Choroid plexus epithelial cell (primary cell): ENCODE data around the gene SMC4.

Experiments used
- DNase-seq: peaks from one replicate; pipeline ENCODE4 v3.0.0-alpha.2; 2010; ENCODE audit warnings: low read depth
- H3K4me3 ChIP-seq: 2 replicates; pipeline ENCODE4 v1.5.1; 2011; ENCODE audit warnings: low read depth, mild to moderate bottlenecking, control low read depth, low read length, moderate library complexity
- CTCF ChIP-seq: conservative IDR thresholded peaks from 2 replicates; pipeline ENCODE4 v1.5.1; 2011; ENCODE audit warnings: low read depth, mild to moderate bottlenecking, control low read depth, inconsistent platforms, low read length, moderate library complexity

SMC4 gene

GRCh38 chr3:160427832-160428424 is 28.5 kb downstream of the SMC4 start:
- DNase-seq = no peak
- H3K4me3 ChIP-seq = no peak overlapping the region
- no peak for TF ChIP-seq CTCF

DNA sequence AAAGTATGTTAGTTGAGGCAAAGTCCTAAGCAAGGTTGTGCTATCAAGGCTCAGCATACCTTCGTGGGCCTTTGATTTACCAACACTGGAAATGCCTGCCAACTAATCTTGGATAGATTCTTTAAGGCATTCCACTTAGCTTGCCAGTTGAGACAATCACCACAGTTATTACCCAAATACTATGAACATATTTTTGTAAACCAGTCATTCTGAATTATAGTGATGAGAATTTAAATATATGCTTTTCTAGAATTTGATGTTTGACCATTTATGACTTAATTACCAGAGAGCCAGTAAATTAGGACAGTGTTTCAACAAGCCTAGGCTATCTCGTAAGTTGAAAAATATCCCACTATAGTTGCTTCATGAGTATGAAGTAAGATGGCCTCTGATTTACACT is 34.6 kb downstream of the SMC4 start:
- peak; percentile 53 for DNase-seq
- no peak for TF ChIP-seq CTCF

GRCh38 chr3:160435095-160435494 is 35.6 kb downstream of the SMC4 start:
- no peak for DNase-seq
- H3K4me3 ChIP-seq = no peak overlapping the region
- TF ChIP-seq CTCF = no peak

More for the DNA sequence above, 34.6 kb downstream of the SMC4 start:
- no peak overlapping the region for H3K4me3 ChIP-seq

DNA sequence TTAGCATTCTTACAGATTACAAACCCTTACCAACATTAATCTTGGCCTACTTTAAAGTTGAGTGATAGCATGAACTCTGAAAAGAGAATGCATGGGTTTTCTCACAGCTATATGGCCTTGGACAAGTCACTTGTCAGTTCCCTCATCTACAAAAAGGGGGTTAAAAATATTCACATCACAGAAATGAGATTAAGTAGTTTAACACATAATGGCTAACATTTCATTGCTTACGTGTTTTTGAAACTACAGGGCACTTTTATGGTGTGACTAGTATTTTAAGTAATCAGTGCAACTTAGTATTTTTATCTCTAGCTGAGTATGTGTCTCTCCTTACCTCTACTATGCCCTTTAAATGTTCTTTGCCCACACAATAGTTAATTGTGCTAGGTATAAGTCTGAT is 36.3 kb downstream of the SMC4 start:
- no peak overlapping the region for H3K4me3 ChIP-seq
- TF ChIP-seq CTCF = no peak
- DNase-seq = no peak

DNA sequence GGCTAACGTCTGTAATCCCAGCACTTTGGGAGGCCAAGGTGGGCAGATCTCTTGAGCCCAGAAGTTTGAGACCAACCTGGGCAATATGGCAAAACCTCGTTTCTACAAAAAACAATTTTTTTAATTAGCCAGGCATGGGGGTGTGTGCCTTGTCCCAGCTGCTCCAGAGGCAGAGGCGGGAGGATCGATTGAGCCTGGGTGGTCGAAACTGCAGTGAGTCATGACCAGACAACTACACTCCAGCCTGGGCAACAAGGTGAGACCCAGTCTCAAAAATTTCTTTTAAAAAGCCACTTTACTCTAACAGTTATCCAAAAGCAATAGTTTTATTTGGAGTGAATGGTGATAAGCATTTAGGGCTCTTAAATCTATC is 37.6 kb downstream of the SMC4 start:
- H3K4me3 ChIP-seq = no peak overlapping the region
- DNase-seq = no peak
- no peak for TF ChIP-seq CTCF

DNA sequence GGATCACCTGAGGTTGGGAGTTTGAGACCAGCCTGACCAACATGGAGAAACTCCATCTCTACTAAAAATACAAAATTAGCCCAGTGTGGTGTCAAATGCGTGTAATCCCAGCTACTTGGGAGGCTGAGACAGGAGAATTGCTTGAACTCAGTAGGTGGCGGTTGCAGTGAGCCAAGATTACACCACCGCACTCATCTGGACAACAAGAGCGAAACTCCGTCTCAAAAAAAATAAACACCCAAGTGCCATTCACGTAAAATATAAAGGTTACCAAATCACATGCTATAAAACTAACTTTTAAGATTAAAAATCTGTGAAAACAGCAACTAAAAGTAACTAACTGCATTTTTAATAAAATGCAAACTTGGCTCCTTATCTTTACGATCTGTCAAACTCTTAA is 41.2 kb downstream of the SMC4 start:
- no peak overlapping the region for H3K4me3 ChIP-seq
- TF ChIP-seq CTCF = no peak
- DNase-seq = peak; percentile 48

DNA sequence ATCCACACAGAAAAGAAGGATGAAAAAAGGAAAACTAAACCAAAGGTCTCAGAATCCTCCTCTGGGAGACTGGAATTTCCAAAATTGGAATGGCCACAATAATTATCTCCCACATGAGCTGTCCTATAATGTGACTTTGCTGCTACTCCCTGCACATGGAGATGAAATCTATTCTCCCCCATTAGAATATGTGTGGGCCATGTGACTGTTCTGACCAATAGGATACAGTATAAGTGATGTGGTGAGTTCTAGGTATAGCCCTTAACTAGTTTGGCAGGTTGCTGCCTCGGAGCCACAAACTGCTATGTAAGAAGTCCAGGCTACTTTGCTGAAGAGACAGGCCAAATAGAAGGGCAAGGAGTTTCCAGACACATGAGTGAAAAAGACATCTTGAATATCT is 45.0 kb downstream of the SMC4 start:
- no peak for TF ChIP-seq CTCF
- no peak for DNase-seq

More for the DNA sequence above, 45.0 kb downstream of the SMC4 start:
- H3K4me3 ChIP-seq = no peak overlapping the region
